Measurements from ENCODE around the gene PRKCH. TPM values are rescaled to one million over a fixed set of nuclear protein-coding genes. Genes with fewer than 3 reads are reported as not detected.

PRKCH gene
- total and polyA plus RNA-seq, 7 donors, result 4.2 to 19.9 (median 10.0) TPM

DNA sequence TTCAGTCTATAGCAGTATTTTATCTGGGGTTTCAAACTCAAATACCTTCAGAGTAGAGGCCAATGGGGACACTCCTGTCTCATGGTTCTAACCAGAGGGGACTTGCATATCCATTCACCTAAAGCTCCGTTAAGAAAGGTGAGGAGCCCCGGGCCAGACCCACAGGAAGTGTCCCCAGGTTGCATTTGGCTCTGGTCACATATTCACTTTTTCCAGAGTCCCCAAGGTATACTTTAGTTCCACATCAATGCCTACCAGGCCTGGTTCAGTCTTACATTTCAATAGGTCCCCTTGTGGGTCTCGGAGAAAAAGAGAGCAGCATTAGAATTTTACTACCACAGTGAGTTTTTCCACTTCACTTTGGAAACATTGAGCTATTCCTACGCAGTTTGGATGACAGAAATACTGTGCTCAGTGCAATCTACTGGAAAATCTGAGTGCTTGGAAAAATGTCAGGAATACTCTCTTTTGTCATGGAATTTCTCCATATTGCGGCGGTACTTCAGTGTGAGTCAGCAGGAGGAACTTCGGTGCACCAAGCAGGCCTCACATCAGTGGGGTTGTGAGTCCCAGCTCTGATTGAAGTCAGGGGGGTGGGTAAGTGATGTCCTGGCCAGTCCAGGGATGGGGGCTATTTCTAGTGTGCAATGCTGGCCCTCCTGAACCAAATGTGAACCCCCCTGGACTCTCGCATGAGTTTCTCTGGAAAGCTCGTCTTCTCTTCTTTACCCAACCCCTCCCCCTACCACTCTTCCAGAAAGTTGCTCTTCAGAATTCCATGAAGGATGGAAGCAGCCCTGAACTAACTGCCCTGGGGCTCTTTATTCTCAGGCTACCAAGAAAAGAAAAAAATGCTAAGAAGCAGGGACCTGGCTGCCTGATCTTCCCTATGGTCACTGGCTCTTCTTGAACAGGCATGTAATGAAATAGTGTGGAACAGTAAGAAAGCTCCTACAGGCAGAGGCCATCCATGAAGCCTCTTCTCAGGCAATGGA, 184.7 kb downstream of the PRKCH start:
- no peak overlapping the region for H3K4me3 ChIP-seq
- TF ChIP-seq, protein P1, sequence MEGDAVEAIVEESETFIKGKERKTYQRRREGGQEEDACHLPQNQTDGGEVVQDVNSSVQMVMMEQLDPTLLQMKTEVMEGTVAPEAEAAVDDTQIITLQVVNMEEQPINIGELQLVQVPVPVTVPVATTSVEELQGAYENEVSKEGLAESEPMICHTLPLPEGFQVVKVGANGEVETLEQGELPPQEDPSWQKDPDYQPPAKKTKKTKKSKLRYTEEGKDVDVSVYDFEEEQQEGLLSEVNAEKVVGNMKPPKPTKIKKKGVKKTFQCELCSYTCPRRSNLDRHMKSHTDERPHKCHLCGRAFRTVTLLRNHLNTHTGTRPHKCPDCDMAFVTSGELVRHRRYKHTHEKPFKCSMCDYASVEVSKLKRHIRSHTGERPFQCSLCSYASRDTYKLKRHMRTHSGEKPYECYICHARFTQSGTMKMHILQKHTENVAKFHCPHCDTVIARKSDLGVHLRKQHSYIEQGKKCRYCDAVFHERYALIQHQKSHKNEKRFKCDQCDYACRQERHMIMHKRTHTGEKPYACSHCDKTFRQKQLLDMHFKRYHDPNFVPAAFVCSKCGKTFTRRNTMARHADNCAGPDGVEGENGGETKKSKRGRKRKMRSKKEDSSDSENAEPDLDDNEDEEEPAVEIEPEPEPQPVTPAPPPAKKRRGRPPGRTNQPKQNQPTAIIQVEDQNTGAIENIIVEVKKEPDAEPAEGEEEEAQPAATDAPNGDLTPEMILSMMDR (IDR thresholded peaks at IDR 0.05), result no peak
- TF ChIP-seq EP300 (IDR thresholded peaks at IDR 0.05) (peak in 1 of 4 donors; percentile 35), POLR2AphosphoS5 (IDR thresholded peaks at IDR 0.05) (peak in 3 of 4 donors; percentile 5 to 47 (median 27)), POLR2A (IDR thresholded peaks at IDR 0.05) (no peak)
- WGBS, 2 donors, result 90 to 93% methylated on average over 9 of the region's 9 CpGs
- H3K27ac ChIP-seq, result peak overlapping the region in 3 of 4 donors; percentile 42 to 64 (median 49)
- no peaks in the 10 kb centered on the region for H3K27me3 ChIP-seq
- no peaks in the 10 kb centered on the region for H3K9me3 ChIP-seq
- intact Hi-C loops (cut with DNase I), result no loop called here
- H3K4me1 ChIP-seq, result peaks cover 0 to 4% (median 0%) of the 10 kb centered on the region in 4 donors
- DNase-seq, result no peak
- no peaks in the 10 kb centered on the region for H3K36me3 ChIP-seq

DNA sequence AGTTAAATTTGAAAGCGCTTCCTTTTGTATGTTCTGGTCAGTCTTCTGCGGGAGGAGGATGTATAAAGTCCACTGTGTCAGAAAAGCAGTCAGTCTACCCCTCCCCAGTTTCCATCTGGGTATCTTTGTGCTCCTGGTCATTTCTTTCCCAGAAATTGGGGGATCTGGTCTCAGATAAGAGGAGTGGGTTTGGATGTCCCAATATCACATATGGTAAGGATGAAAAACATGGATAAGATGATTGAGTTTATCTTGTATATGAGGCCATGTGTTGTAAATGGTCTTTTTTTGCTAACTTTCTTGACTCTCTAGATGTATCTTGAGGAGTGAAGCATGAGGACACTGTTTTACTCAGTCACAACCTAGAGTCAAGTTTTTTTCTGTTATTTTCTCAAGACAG, 187.1 kb downstream of the PRKCH start:
- H3K27me3 ChIP-seq, result no peaks in the 10 kb centered on the region
- no peaks in the 10 kb centered on the region for H3K9me3 ChIP-seq
- no peak overlapping the region for H3K27ac ChIP-seq
- intact Hi-C loops (cut with DNase I), result no loop called here
- TF ChIP-seq, protein P1 (IDR thresholded peaks at IDR 0.05), result no peak
- no peak for TF ChIP-seq POLR2AphosphoS5 (IDR thresholded peaks at IDR 0.05)
- no peak for TF ChIP-seq EP300 (IDR thresholded peaks at IDR 0.05)
- no peak for TF ChIP-seq POLR2A (IDR thresholded peaks at IDR 0.05)
- no peak for DNase-seq
- H3K4me3 ChIP-seq, result no peak overlapping the region
- no peaks in the 10 kb centered on the region for H3K36me3 ChIP-seq
- WGBS, 2 donors, result 46 to 78% methylated on average over 2 of the region's 2 CpGs
- H3K4me1 ChIP-seq, result peaks cover 0 to 2% (median 0%) of the 10 kb centered on the region in 4 donors

DNA sequence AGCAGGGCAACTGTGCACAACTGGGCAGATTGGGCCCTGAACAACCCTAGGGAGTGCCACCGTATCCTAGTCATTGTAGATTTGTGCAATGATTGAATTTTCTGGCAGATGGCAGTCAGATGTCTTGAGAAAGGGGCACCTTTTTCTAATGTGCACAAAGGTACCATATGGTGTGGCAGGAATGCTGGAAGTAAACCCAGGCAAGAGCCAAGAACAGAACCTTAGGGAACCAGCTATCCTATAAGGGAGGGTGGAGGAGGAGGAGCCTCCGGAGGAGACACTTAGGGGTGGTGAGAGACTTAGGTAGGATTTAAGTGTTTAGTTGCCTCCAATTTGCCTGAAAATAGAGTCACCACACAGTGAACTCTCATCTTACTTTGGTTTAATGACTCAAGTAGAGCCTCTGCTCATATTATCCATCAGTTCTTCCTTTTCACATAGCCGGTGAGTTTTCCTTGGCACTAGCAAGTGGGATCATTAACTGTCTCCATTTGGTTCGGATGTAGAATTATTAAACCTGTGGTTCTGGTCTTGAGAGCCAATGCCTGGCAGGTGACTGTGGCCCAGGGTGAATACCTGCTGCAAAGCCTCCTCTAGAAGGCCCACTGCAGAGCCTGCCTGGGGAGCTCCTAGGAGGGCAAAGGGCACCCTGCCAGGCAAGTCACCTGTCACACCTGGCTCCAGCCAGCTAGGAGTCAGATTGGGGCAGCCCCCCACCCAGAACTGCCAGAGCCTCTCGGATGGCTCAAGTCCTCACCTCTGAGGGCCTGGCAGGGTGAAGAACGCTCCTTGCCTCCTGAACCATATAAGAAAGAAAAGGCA, 189.6 kb downstream of the PRKCH start:
- TF ChIP-seq EP300 (IDR thresholded peaks at IDR 0.05) (no peak), POLR2AphosphoS5 (IDR thresholded peaks at IDR 0.05) (no peak), POLR2A (IDR thresholded peaks at IDR 0.05) (no peak)
- TF ChIP-seq, protein P1 (IDR thresholded peaks at IDR 0.05), result no peak
- intact Hi-C loops (cut with DNase I), result no loop called here
- Histone ChIP-seq H3K4me3 (no peak overlapping the region), H3K9me3 (no peaks in the 10 kb centered on the region), H3K27me3 (no peaks in the 10 kb centered on the region), H3K4me1 (no peaks in the 10 kb centered on the region), H3K36me3 (no peaks in the 10 kb centered on the region), H3K27ac (peak overlapping the region; percentile 15 to 46 (median 31))
- 64 to 82% methylated on average over 6 of the region's 6 CpGs for WGBS, 2 donors
- DNase-seq, result no peak

DNA sequence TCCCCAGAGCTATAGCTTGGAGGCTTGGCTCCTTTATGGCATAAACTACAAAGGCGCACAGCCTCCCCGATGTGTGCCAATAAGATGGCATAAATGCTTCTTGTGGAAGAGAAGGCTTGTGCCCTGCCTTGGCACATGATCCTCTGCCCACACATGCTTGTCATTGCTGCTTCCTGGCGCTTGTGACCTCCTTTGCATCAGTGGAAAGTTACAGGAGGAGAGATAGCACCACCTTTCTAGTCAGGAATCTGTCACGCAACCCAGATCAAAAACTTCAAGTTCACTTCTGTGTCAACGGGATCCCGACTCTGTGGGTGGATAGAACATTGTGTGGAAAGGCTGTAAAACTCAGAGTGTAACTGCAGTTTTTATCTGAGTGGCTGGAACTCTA, 190.2 kb downstream of the PRKCH start:
- Histone ChIP-seq H3K27ac (peak overlapping the region; percentile 15 to 46 (median 31)), H3K4me3 (no peak overlapping the region), H3K36me3 (no peaks in the 10 kb centered on the region), H3K4me1 (no peaks in the 10 kb centered on the region), H3K9me3 (no peaks in the 10 kb centered on the region), H3K27me3 (no peaks in the 10 kb centered on the region)
- intact Hi-C loops (cut with DNase I), result no loop called here
- no peak for DNase-seq
- WGBS, 2 donors, result 22 to 56% methylated on average over 6 of the region's 6 CpGs
- no peak for TF ChIP-seq POLR2A (IDR thresholded peaks at IDR 0.05)
- no peak for TF ChIP-seq EP300 (IDR thresholded peaks at IDR 0.05)
- TF ChIP-seq, protein P1 (IDR thresholded peaks at IDR 0.05), result no peak
- TF ChIP-seq POLR2AphosphoS5 (IDR thresholded peaks at IDR 0.05), result no peak

Data from sigmoid colon (tissue), 7 donors.